HG03108 (cell line): Measurements from ENCODE around the gene MAP1A.
"Not testable (repeated sequence)": the region's sequence is repeated elsewhere in the genome, so short reads cannot be mapped to it uniquely, and the experiment has no call there.

Source experiments
- ATAC-seq: cut with Tn5 transposase; IDR thresholded peaks from one replicate; pipeline ENCODE4 v1.9.1; 2021; ENCODE audit warnings: moderate library complexity; ENCODE audit not compliant: unreplicated experiment

MAP1A gene

GRCh38 chr15:43528542-43529007, 11.2 kb downstream of the MAP1A start:
- no peak for ATAC-seq

GRCh38 chr15:43529141-43529540, 11.7 kb downstream of the MAP1A start:
- no peak for ATAC-seq

DNA sequence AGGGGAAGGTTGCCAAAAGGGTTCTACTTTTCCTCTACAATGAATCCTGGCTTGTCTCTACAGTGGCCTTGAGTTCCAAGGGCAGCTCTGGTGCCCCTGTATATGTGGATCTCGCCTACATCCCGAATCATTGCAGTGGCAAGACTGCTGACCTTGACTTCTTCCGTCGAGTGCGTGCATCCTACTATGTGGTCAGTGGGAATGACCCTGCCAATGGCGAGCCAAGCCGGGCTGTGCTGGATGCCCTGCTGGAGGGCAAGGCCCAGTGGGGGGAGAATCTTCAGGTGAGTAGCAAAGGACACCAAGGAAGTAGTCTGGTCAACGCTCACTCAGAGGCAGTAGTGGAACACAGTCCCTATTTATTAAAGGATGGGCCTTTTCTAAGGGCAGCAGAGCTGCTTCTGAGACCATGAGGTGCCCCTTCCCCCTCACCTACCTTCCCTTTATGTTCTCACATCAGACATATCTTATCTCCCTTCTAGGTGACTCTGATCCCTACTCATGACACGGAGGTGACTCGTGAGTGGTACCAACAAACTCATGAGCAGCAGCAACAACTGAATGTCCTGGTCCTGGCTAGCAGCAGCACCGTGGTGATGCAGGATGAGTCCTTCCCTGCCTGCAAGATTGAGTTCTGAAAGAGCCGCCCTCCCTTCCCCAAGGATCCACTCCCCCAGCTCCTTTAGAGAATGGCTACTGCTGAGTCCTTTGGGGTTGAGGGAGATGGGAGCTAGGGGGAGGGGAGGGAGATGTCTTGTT, 12.4 kb downstream of the MAP1A start:
- ATAC-seq, result no peak

GRCh38 chr15:43531018-43531670, 13.7 kb downstream of the MAP1A start:
- ATAC-seq, result no peak

DNA sequence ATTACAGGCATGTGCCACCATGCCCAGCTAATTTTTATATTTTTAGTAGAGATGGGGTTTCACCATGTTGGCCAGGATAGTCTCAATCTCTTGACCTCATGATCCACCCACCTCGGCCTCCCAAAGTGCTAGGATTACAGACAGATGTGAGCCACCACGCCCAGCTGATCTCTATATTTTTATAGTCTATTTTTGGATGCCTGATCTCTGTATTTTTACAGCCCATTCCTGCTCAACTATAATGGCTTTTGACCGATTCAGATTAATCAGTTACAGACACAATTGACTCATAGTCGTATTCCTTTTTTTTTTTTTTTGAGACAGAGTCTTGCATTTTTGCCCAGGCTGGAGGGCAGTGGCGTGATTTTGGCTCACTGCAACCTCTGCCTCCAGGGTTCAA, 15.4 kb downstream of the MAP1A start:
- ATAC-seq, result not testable (repeated sequence)

GRCh38 chr15:43534897-43535296, 17.5 kb downstream of the MAP1A start:
- ATAC-seq, result no peak

GRCh38 chr15:43538091-43538490, 20.7 kb downstream of the MAP1A start:
- ATAC-seq, result no peak

DNA sequence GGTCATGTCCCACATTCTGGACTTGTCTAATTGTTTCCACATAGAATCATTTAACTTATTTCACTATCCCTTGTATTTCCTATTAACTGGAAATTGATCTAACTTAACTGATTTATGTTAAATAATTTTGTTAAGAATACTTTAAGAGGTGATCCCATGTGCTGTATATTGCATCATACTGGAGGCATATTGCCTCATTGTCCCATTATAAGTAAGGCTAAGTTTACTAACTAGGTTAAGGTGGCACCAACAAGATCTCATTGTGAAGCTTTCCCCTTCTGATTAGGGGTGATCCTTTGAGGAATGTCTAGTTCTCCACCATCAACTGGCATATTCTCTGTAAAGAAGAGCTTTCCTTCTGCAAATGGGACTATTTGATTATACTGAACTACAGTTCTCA, 24.4 kb downstream of the MAP1A start:
- ATAC-seq, result no peak

DNA sequence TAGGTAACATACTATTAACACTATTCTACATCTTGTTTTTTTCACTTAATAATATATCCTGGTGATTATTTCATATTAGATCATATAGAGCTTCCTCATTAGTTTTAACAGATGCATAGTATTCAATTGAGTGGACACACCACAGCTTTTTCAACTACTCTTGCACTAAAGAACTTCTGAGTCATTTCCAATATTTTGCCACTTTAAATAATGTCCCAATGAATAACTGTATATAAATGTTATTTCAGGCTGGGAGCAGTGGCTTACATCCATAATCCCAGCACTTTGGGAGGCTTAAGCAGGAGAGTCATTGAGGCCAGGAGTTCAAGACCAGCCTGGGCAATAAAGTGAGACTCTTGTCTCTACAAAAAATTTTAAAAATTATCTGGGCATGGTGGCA, 26.9 kb downstream of the MAP1A start:
- ATAC-seq, result no peak

DNA sequence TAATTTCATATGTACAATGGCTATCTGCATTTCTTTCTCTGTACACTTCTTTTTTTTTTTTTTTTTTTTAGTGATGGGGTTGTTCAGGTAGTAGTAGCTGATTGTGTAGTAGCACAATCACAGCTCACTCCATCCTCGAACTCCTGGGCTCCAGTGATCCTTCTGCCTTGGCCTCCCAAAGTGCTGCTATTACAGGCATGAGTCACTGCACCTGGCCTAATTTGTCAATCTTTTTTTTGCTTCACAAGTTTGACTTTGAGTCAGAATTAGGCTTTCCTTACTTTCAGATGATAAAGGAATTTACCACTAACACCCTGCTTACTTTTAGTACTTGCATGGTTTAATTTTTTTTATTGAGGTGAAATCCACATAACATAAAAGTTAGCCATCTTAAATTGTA, 28.0 kb downstream of the MAP1A start:
- ATAC-seq, result no peak

DNA sequence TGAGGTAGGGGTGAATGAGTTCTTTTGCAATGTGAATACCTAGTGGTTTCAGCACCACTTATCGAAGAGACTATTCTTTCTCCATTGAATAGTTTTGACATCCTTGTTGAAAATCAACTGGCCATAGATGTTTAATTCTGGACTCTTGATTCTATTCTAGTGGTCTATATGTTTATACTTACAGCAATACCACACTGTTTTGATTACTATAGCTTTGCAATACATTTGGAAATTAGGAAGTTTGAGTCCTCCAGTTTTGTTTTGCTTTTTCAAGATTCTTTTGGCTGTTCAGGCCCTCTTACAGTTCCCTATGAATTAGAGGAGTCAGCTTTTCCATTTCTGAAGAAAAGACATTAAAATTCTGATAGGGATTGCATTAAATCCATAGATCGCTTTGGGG, 30.1 kb downstream of the MAP1A start:
- no peak for ATAC-seq

- no peak for ATAC-seq
These were observed 33.3 kb downstream of the MAP1A start for GRCh38 chr15:43550527-43551363.

- no peak for ATAC-seq
These were observed 34.8 kb downstream of the MAP1A start for GRCh38 chr15:43552256-43552655.

DNA sequence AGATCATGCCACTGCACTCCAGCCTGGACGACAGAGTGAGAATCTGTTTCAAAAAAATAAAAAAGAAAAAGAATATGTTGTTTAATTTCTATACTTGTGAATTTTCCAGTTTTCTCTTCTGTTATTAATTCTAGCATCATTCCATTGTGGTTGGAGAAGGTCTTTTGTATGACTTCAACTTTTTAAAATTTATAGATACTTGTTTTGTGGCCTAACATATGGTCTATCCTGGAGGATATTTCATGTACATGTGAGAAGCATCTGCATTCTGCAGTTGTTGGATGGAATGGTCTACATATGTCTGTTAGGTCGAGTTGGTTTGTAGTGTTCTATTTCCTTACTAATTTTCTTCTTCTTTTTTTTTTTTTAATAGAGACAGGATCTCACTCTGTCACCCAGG, 35.6 kb downstream of the MAP1A start:
- no peak for ATAC-seq

GRCh38 chr15:43562753-43563152, 45.3 kb downstream of the MAP1A start:
- not testable (repeated sequence) for ATAC-seq

- not testable (repeated sequence) for ATAC-seq
These were observed 46.4 kb downstream of the MAP1A start for GRCh38 chr15:43563793-43564192.

GRCh38 chr15:43566615-43567014, 49.2 kb downstream of the MAP1A start:
- not testable (repeated sequence) for ATAC-seq

DNA sequence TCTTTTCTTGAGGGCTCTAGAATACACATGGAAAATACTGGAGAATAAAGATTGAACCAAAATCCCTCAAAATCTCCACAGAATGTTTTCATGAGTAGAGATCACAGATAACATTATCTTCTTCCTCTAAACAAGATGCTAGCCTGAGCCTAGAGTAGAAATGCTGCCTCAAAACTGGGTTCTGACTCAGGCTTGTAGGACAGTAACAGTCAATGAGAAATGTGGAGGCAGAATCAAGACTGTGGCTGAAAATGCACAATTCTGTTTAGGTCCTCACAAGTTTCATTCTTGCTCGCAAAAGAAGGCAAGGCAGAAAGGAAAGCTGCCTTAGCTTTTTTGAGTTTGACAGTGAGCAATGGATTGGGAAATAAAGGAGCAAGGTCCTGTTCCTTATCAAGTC, 57.2 kb downstream of the MAP1A start:
- not testable (repeated sequence) for ATAC-seq
